Stimulated activated CD4-positive, alpha-beta T cell treated with anti-CD3 and anti-CD28 coated beads, Interleukin-1b, Interleukin-23, amount 100 ng/mL, for 4 hours (primary cell): ENCODE data around the gene IFNA2.
"Not testable (repeated sequence)": the region's sequence is repeated elsewhere in the genome, so short reads cannot be mapped to it uniquely, and the experiment has no call there.

Experiments used
- DNase-seq, 2 donors: peaks; one replicate each; pipeline ENCODE4 v3.0.0-alpha.2; 2020; ENCODE audit warnings: low read depth in 2 of 2

IFNA2 gene

GRCh38 chr9:21381448-21382339 is 3.5 kb downstream of the IFNA2 start:
- no peak for DNase-seq

GRCh38 chr9:21371467-21371866 is 13.7 kb downstream of the IFNA2 start:
- not testable (repeated sequence) for DNase-seq

GRCh38 chr9:21367957-21368356 is 17.2 kb downstream of the IFNA2 start, which contains the start of gene IFNA13:
IFNA13 (minus strand) TSS chr9:21368057; CDS start chr9:21368010, 47 bp downstream.
- DNase-seq, result no peak

- DNase-seq, result not testable (repeated sequence)
Observed at GRCh38 chr9:21367169-21367568, 18.0 kb downstream of the IFNA2 start.

- DNase-seq, result no peak
Observed at GRCh38 chr9:21362287-21362686, 22.9 kb downstream of the IFNA2 start.

- DNase-seq, result no peak
Observed at GRCh38 chr9:21357479-21358460, 27.4 kb downstream of the IFNA2 start.

GRCh38 chr9:21350787-21351186 is 34.4 kb downstream of the IFNA2 start, which contains the start of gene IFNA6:
IFNA6 (minus strand) TSS chr9:21350887; CDS start chr9:21350887, 0 bp downstream.
- no peak for DNase-seq

GRCh38 chr9:21348430-21348970 is 36.7 kb downstream of the IFNA2 start:
- no peak for DNase-seq

GRCh38 chr9:21340735-21341134 is 44.5 kb downstream of the IFNA2 start:
- DNase-seq, result no peak

- DNase-seq, result no peak
Observed at GRCh38 chr9:21336457-21336856, 48.7 kb downstream of the IFNA2 start.

- peak; percentile 77 to 84 for DNase-seq
Observed at GRCh38 chr9:21334701-21335632, 50.2 kb downstream of the IFNA2 start, which contains the start of gene KLHL9. KLHL9 (minus strand) TSS chr9:21335404; CDS start chr9:21334859, 545 bp downstream.
